ENCODE measurements around the gene PPIP5K2. TPM values are rescaled to one million over a fixed set of nuclear protein-coding genes. Genes with fewer than 3 reads are reported as not detected.

The PPIP5K2 gene
- total and polyA plus RNA-seq, 10 donors, result 22.3 to 79.8 (median 63.5) TPM

- WGBS, 5 donors, result 0 to 1% (median 1%) methylated on average over 18 to 91 of the region's 91 CpGs
- intact Hi-C loops (cut with DNase I; ENCODE audit: low total_unique reads), result no loop called here
These were observed 139.0 kb downstream of the PPIP5K2 start for GRCh38 chr5:103258957-103259704.

GRCh38 chr5:103259705-103260355 is 139.7 kb downstream of the PPIP5K2 start:
- Histone ChIP-seq H3K4me1 (peaks cover 0 to 50% (median 27%) of the 10 kb centered on the region in 6 donors), H3K36me3 (no peaks in the 10 kb centered on the region), H3K9me3 (no peaks in the 10 kb centered on the region), H3K4me3 (peak overlapping the region; percentile 85 to 100 (median 96)), H3K27ac (peak overlapping the region; percentile 85 to 96 (median 87)), H3K27me3 (replicated peaks in 1 of 7) (no peaks in the 10 kb centered on the region)
- 2 to 5% (median 3%) methylated on average over 11 to 20 of the region's 20 CpGs for WGBS, 5 donors
- intact Hi-C loops (cut with DNase I; ENCODE audit: low total_unique reads), result no loop called here
- DNase-seq, result no peak
- no peak for TF ChIP-seq POLR2AphosphoS5 (IDR thresholded peaks at IDR 0.05)
- TF ChIP-seq POLR2A (IDR thresholded peaks at IDR 0.05), result no peak
- TF ChIP-seq CTCF (IDR thresholded peaks at IDR 0.05 in 8 of 11, conservative IDR thresholded peaks at IDR 0.05 in 3 of 11), result no peak

More at GRCh38 chr5:103258957-103259704, 139.0 kb downstream of the PPIP5K2 start:
- Histone ChIP-seq H3K4me1 (peaks cover 0 to 50% (median 27%) of the 10 kb centered on the region in 6 donors), H3K27ac (peak overlapping the region; percentile 85 to 96 (median 87)), H3K27me3 (replicated peaks in 1 of 7) (no peaks in the 10 kb centered on the region), H3K9me3 (no peaks in the 10 kb centered on the region), H3K36me3 (no peaks in the 10 kb centered on the region), H3K4me3 (peak overlapping the region; percentile 85 to 100 (median 96))
- TF ChIP-seq CTCF (IDR thresholded peaks at IDR 0.05 in 8 of 11, conservative IDR thresholded peaks at IDR 0.05 in 3 of 11) (peak in 1 of 11 experiments; percentile 26), POLR2A (IDR thresholded peaks at IDR 0.05) (no peak), POLR2AphosphoS5 (IDR thresholded peaks at IDR 0.05) (peak in 2 of 3 donors; percentile 8 to 14)
- peak; percentile 94 for DNase-seq

- no peaks in the 10 kb centered on the region for H3K9me3 ChIP-seq
- H3K27me3 ChIP-seq (replicated peaks in 1 of 7), result no peaks in the 10 kb centered on the region
- H3K27ac ChIP-seq, result peak overlapping the region in 1 of 8 donors; percentile 96
- peak overlapping the region in 3 of 8 donors; percentile 3 to 97 (median 85) for H3K4me3 ChIP-seq
- intact Hi-C loops (cut with DNase I; ENCODE audit: low total_unique reads), result no loop called here
- WGBS, 5 donors, result 35 to 59% (median 42%) methylated on average over 3 of the region's 3 CpGs
- TF ChIP-seq POLR2AphosphoS5 (IDR thresholded peaks at IDR 0.05), result no peak
- TF ChIP-seq POLR2A (IDR thresholded peaks at IDR 0.05), result no peak
- DNase-seq, result no peak
- H3K4me1 ChIP-seq, result peaks cover 0 to 50% (median 27%) of the 10 kb centered on the region in 6 donors
- H3K36me3 ChIP-seq, result no peaks in the 10 kb centered on the region
These were observed 140.8 kb downstream of the PPIP5K2 start for GRCh38 chr5:103260951-103261350.

Other genes starting within 250 kb of the PPIP5K2 start
- 10 to 100 TPM in 1 of 7 donors, 1 to 10 TPM in 6; 6.8 to 13.2 (median 8.7) TPM for gene GIN1, start 163 bp upstream of the PPIP5K2 start, total RNA-seq
- gene GIN1, start 163 bp upstream of the PPIP5K2 start, polyA plus RNA-seq, result 1 to 10 TPM; 2.9 to 3.8 (median 3.2) TPM
- gene MACIR, start 138.5 kb downstream of the PPIP5K2 start, total RNA-seq, result 10 to 100 TPM in 1 of 7 donors, 1 to 10 TPM in 6; 3.0 to 11.7 (median 4.1) TPM
- gene MACIR, start 138.5 kb downstream of the PPIP5K2 start, polyA plus RNA-seq, result 1 to 10 TPM; 1.5 to 3.6 (median 2.4) TPM

Data from spleen (tissue), 11 donors.